ENCODE measurements around the gene RASGRF1. TPM values are rescaled to one million over a fixed set of nuclear protein-coding genes. Genes with fewer than 3 reads are reported as not detected.

Gene RASGRF1
- total RNA-seq, 1 experiment from 2014 or later: 0.70 TPM

DNA sequence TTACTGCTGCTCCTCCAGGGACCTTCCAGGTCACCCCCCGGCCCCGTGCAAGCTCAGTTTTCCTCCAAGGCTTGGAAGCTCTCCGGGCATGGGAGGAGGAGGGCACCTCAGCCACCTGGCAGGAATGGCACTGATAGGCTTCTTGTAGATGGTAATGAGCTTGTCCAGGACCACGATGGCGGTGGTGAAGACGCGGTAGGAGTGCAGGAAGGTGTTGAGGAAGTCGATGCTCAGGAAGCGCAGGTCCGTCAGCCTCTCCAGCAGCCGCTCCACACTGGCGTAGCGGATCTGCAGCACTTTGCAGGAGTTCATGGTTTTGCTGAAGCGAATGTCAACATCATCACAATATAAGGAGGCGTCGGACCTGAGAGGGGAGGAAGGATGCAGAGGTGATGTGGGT is 84.5 kb downstream of the RASGRF1 start:
- POLR2A ChIA-PET: no interaction called here
- TF ChIP-seq, protein P1, sequence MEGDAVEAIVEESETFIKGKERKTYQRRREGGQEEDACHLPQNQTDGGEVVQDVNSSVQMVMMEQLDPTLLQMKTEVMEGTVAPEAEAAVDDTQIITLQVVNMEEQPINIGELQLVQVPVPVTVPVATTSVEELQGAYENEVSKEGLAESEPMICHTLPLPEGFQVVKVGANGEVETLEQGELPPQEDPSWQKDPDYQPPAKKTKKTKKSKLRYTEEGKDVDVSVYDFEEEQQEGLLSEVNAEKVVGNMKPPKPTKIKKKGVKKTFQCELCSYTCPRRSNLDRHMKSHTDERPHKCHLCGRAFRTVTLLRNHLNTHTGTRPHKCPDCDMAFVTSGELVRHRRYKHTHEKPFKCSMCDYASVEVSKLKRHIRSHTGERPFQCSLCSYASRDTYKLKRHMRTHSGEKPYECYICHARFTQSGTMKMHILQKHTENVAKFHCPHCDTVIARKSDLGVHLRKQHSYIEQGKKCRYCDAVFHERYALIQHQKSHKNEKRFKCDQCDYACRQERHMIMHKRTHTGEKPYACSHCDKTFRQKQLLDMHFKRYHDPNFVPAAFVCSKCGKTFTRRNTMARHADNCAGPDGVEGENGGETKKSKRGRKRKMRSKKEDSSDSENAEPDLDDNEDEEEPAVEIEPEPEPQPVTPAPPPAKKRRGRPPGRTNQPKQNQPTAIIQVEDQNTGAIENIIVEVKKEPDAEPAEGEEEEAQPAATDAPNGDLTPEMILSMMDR (IDR thresholded peaks at IDR 0.05; ENCODE audit: unreplicated experiment): no peak
- H3K36me3 Mint-ChIP-seq (ENCODE audit: insufficient read depth, unreplicated experiment): no peaks in the 10 kb centered on the region
- H3K4me3 Mint-ChIP-seq (ENCODE audit: unreplicated experiment): no peak overlapping the region
- H3K27me3 Mint-ChIP-seq (ENCODE audit: insufficient read depth, unreplicated experiment): no peaks in the 10 kb centered on the region
- BruUV-seq (replicated peaks): no TSS peak
- H3K4me1 Mint-ChIP-seq (ENCODE audit: insufficient read depth, unreplicated experiment): peaks cover 16% of the 10 kb centered on the region
- CTCF ChIA-PET: interaction anchor here (1.4 kb wide), 1 partner anchor 177 kb away, joined by 4 read pairs; no protein-coding TSS in a partner anchor
- H3K9me3 Mint-ChIP-seq (ENCODE audit: unreplicated experiment): no peaks in the 10 kb centered on the region
- DNase-seq (ENCODE audit: unreplicated experiment): no peak
- no peak overlapping the region for H3K27ac Mint-ChIP-seq (ENCODE audit: low read depth, unreplicated experiment)
- intact Hi-C loops (cut with micrococcal nuclease): no loop called here

DNA sequence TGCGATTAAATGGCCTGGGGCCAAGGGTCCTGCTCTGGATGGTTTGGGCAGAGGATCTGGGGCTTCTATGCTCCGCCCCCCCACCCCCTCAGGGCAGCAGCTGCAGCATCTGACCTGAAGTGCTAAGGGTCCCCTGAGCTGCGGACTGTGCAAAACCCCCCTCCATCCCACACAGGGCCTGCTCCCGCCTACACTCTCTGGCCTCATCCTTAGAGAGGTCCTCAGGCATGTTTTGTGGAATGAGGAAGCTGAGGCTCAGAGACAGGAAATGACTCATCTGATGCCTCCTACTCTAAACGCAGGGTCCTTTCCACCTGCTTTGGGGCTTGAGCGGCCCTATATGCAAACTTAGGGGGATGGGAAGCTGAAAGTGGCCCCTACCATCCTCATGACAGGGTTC is 86.2 kb downstream of the RASGRF1 start:
- Mint-ChIP-seq H3K27me3 (ENCODE audit: insufficient read depth, unreplicated experiment) (no peaks in the 10 kb centered on the region), H3K4me1 (ENCODE audit: insufficient read depth, unreplicated experiment) (peaks cover 16% of the 10 kb centered on the region), H3K27ac (ENCODE audit: low read depth, unreplicated experiment) (peak overlapping the region; percentile 54), H3K4me3 (ENCODE audit: unreplicated experiment) (no peak overlapping the region), H3K9me3 (ENCODE audit: unreplicated experiment) (no peaks in the 10 kb centered on the region), H3K36me3 (ENCODE audit: insufficient read depth, unreplicated experiment) (no peaks in the 10 kb centered on the region)
- ChIA-PET POLR2A (interaction anchor here (1.0 kb wide), 1 partner anchor 10 kb away, joined by 4 read pairs; no protein-coding TSS in a partner anchor), CTCF (interaction anchor here (0.6 to 1.3 kb wide), 6 partner anchors 9 to 804 kb away, joined by 3 to 11 read pairs (median 3); no protein-coding TSS in a partner anchor)
- TF ChIP-seq, protein P1 (IDR thresholded peaks at IDR 0.05; ENCODE audit: unreplicated experiment): no peak
- intact Hi-C loops (cut with micrococcal nuclease): no loop called here
- DNase-seq (ENCODE audit: unreplicated experiment): peak; percentile 74
- no TSS peak for BruUV-seq (replicated peaks)

- no peak overlapping the region for H3K4me3 Mint-ChIP-seq (ENCODE audit: unreplicated experiment)
- H3K27ac Mint-ChIP-seq (ENCODE audit: low read depth, unreplicated experiment): peak overlapping the region; percentile 54
- ChIA-PET POLR2A (interaction anchor here (1.0 kb wide), 1 partner anchor 9 kb away, joined by 4 read pairs; no protein-coding TSS in a partner anchor), CTCF (interaction anchor here (0.6 to 1.3 kb wide), 6 partner anchors 9 to 804 kb away, joined by 3 to 11 read pairs (median 3); no protein-coding TSS in a partner anchor)
- TF ChIP-seq, protein P1 (IDR thresholded peaks at IDR 0.05; ENCODE audit: unreplicated experiment): no peak
- H3K36me3 Mint-ChIP-seq (ENCODE audit: insufficient read depth, unreplicated experiment): no peaks in the 10 kb centered on the region
- peaks cover 16% of the 10 kb centered on the region for H3K4me1 Mint-ChIP-seq (ENCODE audit: insufficient read depth, unreplicated experiment)
- intact Hi-C loops (cut with micrococcal nuclease): no loop called here
- H3K27me3 Mint-ChIP-seq (ENCODE audit: insufficient read depth, unreplicated experiment): no peaks in the 10 kb centered on the region
- H3K9me3 Mint-ChIP-seq (ENCODE audit: unreplicated experiment): no peaks in the 10 kb centered on the region
- no peak for DNase-seq (ENCODE audit: unreplicated experiment)
- no TSS peak for BruUV-seq (replicated peaks)
These were observed 86.7 kb downstream of the RASGRF1 start for GRCh38 chr15:79003896-79004295.

DNA sequence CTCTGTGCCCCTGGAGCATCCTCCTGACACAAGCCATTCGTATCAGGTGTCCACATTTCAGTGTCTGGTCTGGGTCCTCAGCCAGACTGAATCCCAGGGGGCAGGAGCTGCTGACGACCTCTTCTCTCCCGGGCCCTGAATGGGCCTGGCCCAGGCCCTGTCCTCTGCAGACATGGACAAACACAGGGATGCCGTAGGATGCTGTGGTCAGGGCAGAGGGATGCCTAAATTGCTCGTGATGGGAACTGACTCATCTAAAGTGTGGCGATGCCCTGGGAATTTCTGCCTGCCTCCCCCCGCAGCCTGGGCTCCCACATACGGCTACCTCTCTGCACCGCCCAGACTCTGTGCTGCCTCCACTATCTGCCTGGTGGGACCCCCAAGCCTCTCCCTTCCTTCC is 87.3 kb downstream of the RASGRF1 start:
- ChIA-PET POLR2A (no interaction called here), CTCF (interaction anchor here (0.7 to 1.3 kb wide), 3 partner anchors 10 to 163 kb away, joined by 3 to 5 read pairs (median 3); no protein-coding TSS in a partner anchor)
- Mint-ChIP-seq H3K4me1 (ENCODE audit: insufficient read depth, unreplicated experiment) (peaks cover 16% of the 10 kb centered on the region), H3K4me3 (ENCODE audit: unreplicated experiment) (no peak overlapping the region), H3K27me3 (ENCODE audit: insufficient read depth, unreplicated experiment) (no peaks in the 10 kb centered on the region), H3K9me3 (ENCODE audit: unreplicated experiment) (no peaks in the 10 kb centered on the region), H3K36me3 (ENCODE audit: insufficient read depth, unreplicated experiment) (no peaks in the 10 kb centered on the region), H3K27ac (ENCODE audit: low read depth, unreplicated experiment) (no peak overlapping the region)
- DNase-seq (ENCODE audit: unreplicated experiment): no peak
- TF ChIP-seq, protein P1 (IDR thresholded peaks at IDR 0.05; ENCODE audit: unreplicated experiment): no peak
- intact Hi-C loops (cut with micrococcal nuclease): no loop called here
- BruUV-seq (replicated peaks): no TSS peak
